OCI-LY3 (cell line): ENCODE data around the gene CFAP410.

Source experiments
- H2AFZ ChIP-seq: fragments of 200-600, 300-600 bp; shearing (Covaris generic); 2 replicates; pipeline ENCODE4 v1.6.0; 2014; ENCODE audit warnings: antibody characterized with exemption, low read depth, low read length
- H3K27ac ChIP-seq: fragments of 200-600, 300-600 bp; sonication (generic); 2 replicates; pipeline ENCODE4 v1.5.1; 2014; ENCODE audit warnings: mild to moderate bottlenecking, low read length, moderate library complexity, mixed read lengths
- H3K27me3 ChIP-seq: fragments of 200-600, 300-600 bp; sonication (generic); 2 replicates; pipeline ENCODE4 v1.6.1; 2014; ENCODE audit warnings: low read depth, low read length, mixed read lengths
- H3K36me3 ChIP-seq: fragments of 200-600, 300-600 bp; sonication (generic); replicated peaks from 2 replicates; pipeline ENCODE3; 2014; ENCODE audit warnings: low read depth, low read length, mixed read lengths
- H3K4me1 ChIP-seq: fragments of 300-600, 200-600 bp; sonication (generic); 2 replicates; pipeline ENCODE4 v1.6.1; 2014; ENCODE audit warnings: low read length, mixed read lengths
- H3K4me2 ChIP-seq: fragments of 200-600, 300-600 bp; sonication (generic); 2 replicates; pipeline ENCODE4 v1.6.1; 2014; ENCODE audit warnings: low read length, mixed read lengths
- H3K4me3 ChIP-seq: fragments of 300-600, 200-600 bp; sonication (generic); 2 replicates; pipeline ENCODE4 v1.5.1; 2014; ENCODE audit warnings: antibody characterized with exemption, mild to moderate bottlenecking, low read length, moderate library complexity
- H3K79me2 ChIP-seq: fragments of 300-600, 200-600 bp; shearing (Covaris generic); 2 replicates; pipeline ENCODE4 v1.6.1; 2014; ENCODE audit warnings: mild to moderate bottlenecking, low read length, mixed read lengths
- H3K9ac ChIP-seq: fragments of 300-600, 200-600 bp; shearing (Covaris generic); 2 replicates; pipeline ENCODE4 v1.6.0; 2014; ENCODE audit warnings: mild to moderate bottlenecking, low read length, moderate library complexity
- H3K9me3 ChIP-seq: fragments of 200-600, 300-600 bp; shearing (Covaris generic); 2 replicates; pipeline ENCODE4 v1.6.1; 2014; ENCODE audit warnings: low read length, mixed read lengths; ENCODE audit not compliant: insufficient read depth
- H4K20me1 ChIP-seq: fragments of 200-600, 300-600 bp; sonication (generic); 2 replicates; pipeline ENCODE4 v1.6.1; 2016; ENCODE audit warnings: low read length, mixed read lengths; ENCODE audit not compliant: insufficient read depth
- EZH2phosphoT487 ChIP-seq: fragments of 200-600 bp; shearing (Covaris generic); IDR thresholded peaks from 2 replicates; pipeline ENCODE4 v1.6.1; 2018; ENCODE audit warnings: antibody characterized with exemption, mixed run types, low read depth
- TF ChIP-seq, protein P1 (sequence below): fragments of 200-600, 300-600 bp; sonication (generic); IDR thresholded peaks from 2 replicates; pipeline ENCODE4 v1.5.1; 2014; ENCODE audit warnings: antibody characterized with exemption, low read length, low read depth

Gene CFAP410

DNA sequence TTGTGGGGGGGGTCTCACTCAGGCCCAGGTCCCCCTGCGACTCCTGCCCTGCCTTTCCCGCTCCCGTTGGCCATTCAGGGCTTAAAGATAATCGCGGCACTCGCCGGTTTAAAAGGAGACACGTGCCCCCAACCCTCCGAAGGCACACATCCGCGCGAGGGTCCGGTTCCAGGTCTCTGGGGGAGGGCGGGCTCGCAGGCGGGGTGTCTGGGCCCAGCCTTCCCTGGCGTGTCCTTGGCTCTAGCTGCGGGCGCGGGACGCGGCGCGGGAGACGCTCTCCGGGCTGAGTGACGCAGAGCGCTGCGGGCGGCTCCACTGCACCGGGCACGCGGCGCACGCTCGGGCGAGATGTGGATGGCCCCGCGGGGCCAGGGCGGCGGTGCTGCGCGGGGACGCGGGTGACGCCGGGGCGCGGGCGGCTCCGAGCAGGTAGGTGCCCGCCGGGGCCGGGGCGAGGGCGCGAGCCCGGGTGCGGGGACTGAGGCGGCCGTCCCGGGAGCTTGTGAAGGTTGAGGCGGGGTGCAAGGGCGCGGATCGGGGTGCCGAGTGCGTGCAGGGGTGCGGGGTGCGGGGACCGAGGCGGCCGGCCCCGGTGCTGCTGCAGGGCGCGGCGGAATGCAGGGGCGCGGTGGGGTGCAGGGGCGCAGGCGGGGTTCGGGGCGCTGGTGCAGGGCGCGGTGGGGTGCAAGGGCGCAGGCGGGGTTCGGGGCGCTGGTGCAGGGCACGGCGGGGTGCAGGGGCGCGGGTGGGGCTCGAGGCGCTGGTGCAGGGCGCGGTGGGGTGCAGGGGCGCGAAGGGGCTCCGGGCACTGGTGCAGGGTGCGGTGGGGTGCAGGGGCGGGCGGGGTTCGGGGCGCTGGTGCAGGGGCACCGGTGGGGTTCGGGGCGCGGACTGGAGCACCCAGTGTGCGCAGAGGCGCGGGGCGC, 10.9 kb upstream of the CFAP410 start:
- H3K36me3 ChIP-seq: no peaks in the 10 kb centered on the region
- no peak overlapping the region for H3K4me3 ChIP-seq
- H3K9me3 ChIP-seq: no peaks in the 10 kb centered on the region
- no peak overlapping the region for H3K4me2 ChIP-seq
- no peak overlapping the region for H3K9ac ChIP-seq
- no peaks in the 10 kb centered on the region for H4K20me1 ChIP-seq
- no peak overlapping the region for H3K27ac ChIP-seq
- H3K4me1 ChIP-seq: peaks cover 30% of the 10 kb centered on the region
- no peak overlapping the region for H2AFZ ChIP-seq
- TF ChIP-seq, protein P1, sequence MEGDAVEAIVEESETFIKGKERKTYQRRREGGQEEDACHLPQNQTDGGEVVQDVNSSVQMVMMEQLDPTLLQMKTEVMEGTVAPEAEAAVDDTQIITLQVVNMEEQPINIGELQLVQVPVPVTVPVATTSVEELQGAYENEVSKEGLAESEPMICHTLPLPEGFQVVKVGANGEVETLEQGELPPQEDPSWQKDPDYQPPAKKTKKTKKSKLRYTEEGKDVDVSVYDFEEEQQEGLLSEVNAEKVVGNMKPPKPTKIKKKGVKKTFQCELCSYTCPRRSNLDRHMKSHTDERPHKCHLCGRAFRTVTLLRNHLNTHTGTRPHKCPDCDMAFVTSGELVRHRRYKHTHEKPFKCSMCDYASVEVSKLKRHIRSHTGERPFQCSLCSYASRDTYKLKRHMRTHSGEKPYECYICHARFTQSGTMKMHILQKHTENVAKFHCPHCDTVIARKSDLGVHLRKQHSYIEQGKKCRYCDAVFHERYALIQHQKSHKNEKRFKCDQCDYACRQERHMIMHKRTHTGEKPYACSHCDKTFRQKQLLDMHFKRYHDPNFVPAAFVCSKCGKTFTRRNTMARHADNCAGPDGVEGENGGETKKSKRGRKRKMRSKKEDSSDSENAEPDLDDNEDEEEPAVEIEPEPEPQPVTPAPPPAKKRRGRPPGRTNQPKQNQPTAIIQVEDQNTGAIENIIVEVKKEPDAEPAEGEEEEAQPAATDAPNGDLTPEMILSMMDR: no peak
- TF ChIP-seq EZH2phosphoT487: no peak
- no peaks in the 10 kb centered on the region for H3K27me3 ChIP-seq
- H3K79me2 ChIP-seq: peaks cover 19% of the 10 kb centered on the region

DNA sequence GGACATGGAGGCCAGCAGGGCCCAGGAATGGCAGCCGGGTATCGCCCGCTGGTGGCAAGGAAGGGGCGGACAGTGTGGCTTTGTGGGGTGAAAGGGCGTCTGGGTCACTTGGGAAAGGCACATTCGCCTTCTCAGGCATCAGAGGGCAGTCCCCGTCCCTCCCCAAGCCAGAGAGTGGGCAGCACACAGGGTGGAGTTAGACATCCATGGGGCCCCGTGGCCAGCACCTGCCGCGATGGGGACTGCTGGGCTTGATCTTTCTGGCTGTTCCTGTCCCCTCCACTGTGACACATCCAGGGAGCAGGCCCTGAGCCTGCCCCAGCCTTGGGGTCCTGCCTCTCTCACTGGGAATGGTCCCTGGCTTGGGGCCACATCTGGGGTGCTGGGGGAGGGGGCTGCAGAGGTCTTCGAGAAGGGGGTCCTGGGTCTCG, 10.2 kb upstream of the CFAP410 start:
- Histone ChIP-seq H4K20me1 (no peaks in the 10 kb centered on the region), H2AFZ (no peak overlapping the region), H3K9me3 (no peaks in the 10 kb centered on the region), H3K36me3 (no peaks in the 10 kb centered on the region), H3K4me2 (no peak overlapping the region), H3K4me1 (peaks cover 23% of the 10 kb centered on the region), H3K79me2 (peaks cover 12% of the 10 kb centered on the region), H3K27ac (no peak overlapping the region), H3K9ac (no peak overlapping the region), H3K4me3 (no peak overlapping the region), H3K27me3 (no peaks in the 10 kb centered on the region)
- TF ChIP-seq, protein P1: no peak
- no peak for TF ChIP-seq EZH2phosphoT487

DNA sequence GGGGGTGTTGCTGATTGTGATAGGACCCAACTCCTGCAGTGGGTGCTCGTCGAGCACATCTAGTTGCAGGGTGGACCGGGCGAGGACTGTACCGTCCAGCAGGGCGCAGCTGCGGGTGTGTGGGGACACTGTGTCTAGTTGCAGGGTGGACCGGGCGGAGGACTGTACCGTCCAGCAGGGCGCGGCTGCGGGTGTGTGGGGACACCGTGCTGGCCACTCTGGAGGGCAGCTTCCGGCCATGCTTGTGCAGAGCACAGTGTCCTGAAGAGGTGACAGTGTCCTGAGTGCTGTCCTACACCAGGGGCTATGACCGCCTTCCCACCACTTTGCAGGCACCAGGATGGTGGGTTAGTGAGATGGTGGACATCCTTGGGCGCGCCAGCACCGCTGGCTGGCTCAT, 9.7 kb upstream of the CFAP410 start:
- TF ChIP-seq EZH2phosphoT487: no peak
- TF ChIP-seq, protein P1: no peak

DNA sequence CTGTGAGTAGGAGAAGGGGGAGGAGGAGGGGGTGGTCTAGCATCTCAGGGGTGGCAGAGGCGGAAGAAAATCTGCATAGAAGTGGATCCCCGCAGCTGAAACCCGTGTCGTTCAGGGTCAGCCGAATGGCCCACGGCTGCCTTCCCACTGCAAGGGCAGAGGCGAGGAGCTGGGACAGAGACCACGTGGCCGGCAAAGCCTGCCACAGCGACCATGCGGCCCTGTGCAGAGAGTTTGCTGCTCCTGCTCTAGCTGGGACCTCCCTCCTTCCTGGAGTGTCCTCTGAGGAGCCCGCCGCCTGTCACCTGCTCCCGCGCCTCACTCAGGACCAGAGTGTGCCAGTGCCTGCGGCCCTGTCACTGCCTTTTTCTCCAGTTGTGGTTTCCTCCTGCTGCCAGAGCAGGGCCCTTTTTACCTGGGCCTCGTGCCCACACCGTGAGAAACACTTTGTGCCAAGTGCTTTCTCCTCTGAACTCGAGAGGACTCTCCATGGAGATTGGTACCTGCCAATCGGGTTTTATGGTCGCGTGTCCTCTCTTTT, 8.8 kb upstream of the CFAP410 start:
- H3K27ac ChIP-seq: no peak overlapping the region
- H4K20me1 ChIP-seq: no peaks in the 10 kb centered on the region
- no peak overlapping the region for H3K4me2 ChIP-seq
- H3K27me3 ChIP-seq: no peaks in the 10 kb centered on the region
- no peak overlapping the region for H3K9ac ChIP-seq
- peaks cover 9% of the 10 kb centered on the region for H3K4me1 ChIP-seq
- TF ChIP-seq EZH2phosphoT487: no peak
- H3K4me3 ChIP-seq: no peak overlapping the region
- no peaks in the 10 kb centered on the region for H3K36me3 ChIP-seq
- H3K9me3 ChIP-seq: no peaks in the 10 kb centered on the region
- H3K79me2 ChIP-seq: no peaks in the 10 kb centered on the region
- no peak overlapping the region for H2AFZ ChIP-seq

More for the DNA sequence above, 9.7 kb upstream of the CFAP410 start:
- Histone ChIP-seq H3K4me3 (no peak overlapping the region), H3K9ac (no peak overlapping the region), H3K79me2 (peaks cover 6% of the 10 kb centered on the region), H2AFZ (no peak overlapping the region), H3K27me3 (no peaks in the 10 kb centered on the region), H3K36me3 (no peaks in the 10 kb centered on the region), H3K4me2 (no peak overlapping the region), H3K27ac (no peak overlapping the region), H3K4me1 (peaks cover 17% of the 10 kb centered on the region), H3K9me3 (no peaks in the 10 kb centered on the region), H4K20me1 (no peaks in the 10 kb centered on the region)
